CD14-positive monocyte (primary cell): ENCODE data around the gene USB1. TPM values are rescaled to one million over a fixed set of nuclear protein-coding genes. Genes with fewer than 3 reads are reported as not detected.

Experiments used
- DNase-seq, 3 donors: peaks; one replicate each; pipeline ENCODE4 v3.0.0-alpha.2; 2011 to 2022
- H2AFZ ChIP-seq: 2 replicates; pipeline ENCODE4 v1.6.0; 2012; ENCODE audit warnings: mild to moderate bottlenecking, low read depth, low read length, inconsistent platforms; ENCODE audit not compliant: insufficient read depth, poor library complexity, severe bottlenecking
- H3K27ac ChIP-seq, 2 donors: 1 replicate in 1 of 2; 2 replicates in 1 of 2; pipeline ENCODE4 v1.5.1; 2012 to 2013; ENCODE audit warnings: low read length in 2 of 2, control low read depth in 1 of 2, inconsistent platforms in 1 of 2, low read depth in 1 of 2, mild to moderate bottlenecking in 1 of 2
- H3K27me3 ChIP-seq, 2 donors: one replicate each; pipeline versions ENCODE4 v1.6.0 to v1.6.1; 2011 to 2013; ENCODE audit warnings: low read length in 2 of 2; ENCODE audit not compliant: control insufficient read depth in 2 of 2, insufficient read depth in 2 of 2
- H3K36me3 ChIP-seq, 2 donors: replicated peaks in 1 of 2; 1 replicate in 1 of 2; 2 replicates in 1 of 2; pipeline versions ENCODE4 v1.5.1 to v1.6.1; 2012 to 2013; ENCODE audit warnings: low read length in 2 of 2, control low read depth in 1 of 2, inconsistent platforms in 1 of 2, mild to moderate bottlenecking in 1 of 2; ENCODE audit not compliant: insufficient read depth in 2 of 2, control insufficient read depth in 1 of 2
- H3K4me1 ChIP-seq, 2 donors: 1 replicate in 1 of 2; 2 replicates in 1 of 2; pipeline versions ENCODE4 v1.5.1 to v1.6.1; 2012 to 2013; ENCODE audit warnings: low read length in 2 of 2, control low read depth in 1 of 2, inconsistent platforms in 1 of 2, mild to moderate bottlenecking in 1 of 2, moderate library complexity in 1 of 2; ENCODE audit not compliant: insufficient read depth in 2 of 2, control insufficient read depth in 1 of 2
- H3K4me2 ChIP-seq: replicated peaks from 2 replicates; pipeline ENCODE3; 2012; ENCODE audit warnings: low read length, moderate library complexity, mild to moderate bottlenecking; ENCODE audit not compliant: poor library complexity, severe bottlenecking; ENCODE audit errors: extremely low read depth
- H3K4me3 ChIP-seq, 3 experiments: fragments of 200-600 bp in 1 of 3; sonication (generic) in 1 of 3; replicated peaks in 1 of 3; 1 replicate in 2 of 3; 2 replicates in 1 of 3; pipeline ENCODE4 v1.5.1; 2011 to 2013; ENCODE audit warnings: low read length in 3 of 3, mild to moderate bottlenecking in 3 of 3, control low read depth in 2 of 3, low read depth in 2 of 3, inconsistent platforms in 1 of 3, moderate library complexity in 1 of 3
- H3K79me2 ChIP-seq: 2 replicates; pipeline ENCODE4 v1.6.0; 2012; ENCODE audit warnings: mild to moderate bottlenecking, control low read depth, inconsistent platforms, low read length, moderate library complexity; ENCODE audit not compliant: insufficient read depth
- H3K9ac ChIP-seq: 2 replicates; pipeline ENCODE4 v1.6.0; 2017; ENCODE audit warnings: low read length, mild to moderate bottlenecking; ENCODE audit not compliant: insufficient read depth, poor library complexity, severe bottlenecking
- H3K9me3 ChIP-seq, 2 donors: replicated peaks in 1 of 2; 1 replicate in 1 of 2; 2 replicates in 1 of 2; pipeline versions ENCODE4 v1.5.1 to v1.6.1; 2012 to 2013; ENCODE audit warnings: low read length in 2 of 2, control low read depth in 1 of 2; ENCODE audit not compliant: control insufficient read depth in 1 of 2, insufficient read depth in 1 of 2
- H4K20me1 ChIP-seq: 2 replicates; pipeline ENCODE4 v1.6.0; 2012; ENCODE audit warnings: mild to moderate bottlenecking, low read length, control low read depth, moderate library complexity; ENCODE audit not compliant: insufficient read depth
- H3K27ac Mint-ChIP-seq, 7 donors: one replicate each; pipeline ENCODE4 v1.8.0; 2020; ENCODE audit warnings: mild to moderate bottlenecking in 7 of 7, mixed read lengths in 7 of 7, moderate library complexity in 6 of 7, inconsistent platforms in 2 of 7
- H3K27me3 Mint-ChIP-seq, 3 donors: one replicate each; pipeline ENCODE4 v1.8.0; 2021 to 2022; ENCODE audit warnings: low read depth in 3 of 3, mild to moderate bottlenecking in 3 of 3, mixed read lengths in 3 of 3, moderate library complexity in 3 of 3, inconsistent platforms in 1 of 3
- H3K36me3 Mint-ChIP-seq, 2 donors: one replicate each; pipeline ENCODE4 v1.8.0; 2020; ENCODE audit warnings: mixed read lengths in 2 of 2, inconsistent platforms in 1 of 2, mild to moderate bottlenecking in 1 of 2
- H3K4me1 Mint-ChIP-seq: one replicate; pipeline ENCODE4 v1.8.0; 2020; ENCODE audit warnings: mild to moderate bottlenecking, mixed read lengths
- H3K4me3 Mint-ChIP-seq, 2 donors: one replicate each; pipeline ENCODE4 v1.8.0; 2020; ENCODE audit warnings: mild to moderate bottlenecking in 2 of 2, mixed read lengths in 2 of 2, moderate library complexity in 1 of 2
- H3K9me3 Mint-ChIP-seq, 7 donors: one replicate each; pipeline ENCODE4 v1.8.0; 2020 to 2022; ENCODE audit warnings: mixed read lengths in 7 of 7, mild to moderate bottlenecking in 6 of 7, moderate library complexity in 6 of 7, inconsistent platforms in 2 of 7
- CTCF ChIP-seq: fragments of 200-600 bp; IDR thresholded peaks from one replicate; pipeline ENCODE4 v1.8.0; 2022; ENCODE audit warnings: antibody characterized with exemption, mild to moderate bottlenecking
- WGBS: methylation state at CpG from one replicate; pipeline ENCODE4 v1.1.5; 2013; ENCODE audit warnings: missing lambda C conversion rate; ENCODE audit not compliant: insufficient coverage; 5-methylcytosine and 5-hydroxymethylcytosine counted together
- intact Hi-C, 2 donors: fragments of 100-400 bp; cut with micrococcal nuclease; formaldehyde crosslinking; loops; one replicate each; pipeline versions ENCODE4 v1.15.0 to v1.15.1; 2023
- polyA plus RNA-seq, 3 donors: library from polyadenylated mRNA; depleted of rRNA in 1 of 3; unstranded in 2 of 3; stranded (reverse) in 1 of 3; fragments of 300-500 nt in 2 of 3; fragments of >200 nt in 1 of 3; fragmentation: Illumina TruSeq in 2 of 3; gene quantifications; 1 replicate in 2 of 3; 2 replicates in 1 of 3; pipeline ENCODE4 v1.2.3, GENCODE V29; 2012 to 2021

The USB1 gene
- polyA plus RNA-seq, 3 donors = 25.7 to 55.7 (median 44.4) TPM

GRCh38 chr16:58053682-58054005 lies 52.4 kb downstream of the USB1 start:
- H3K9me3 ChIP-seq = no peaks in the 10 kb centered on the region
- intact Hi-C loops = no loop called here
- H3K36me3 ChIP-seq = no peaks in the 10 kb centered on the region
- Mint-ChIP-seq H3K4me1 (no peaks in the 10 kb centered on the region), H3K4me3 (no peak overlapping the region), H3K36me3 (no peaks in the 10 kb centered on the region), H3K27ac (no peak overlapping the region), H3K9me3 (peaks cover 0 to 5% (median 0%) of the 10 kb centered on the region in 7 donors), H3K27me3 (peaks cover 3 to 4% (median 4%) of the 10 kb centered on the region in 3 donors)
- no peak overlapping the region for H3K27ac ChIP-seq
- no peak overlapping the region for H3K4me2 ChIP-seq
- H3K79me2 ChIP-seq = no peaks in the 10 kb centered on the region
- no peak for TF ChIP-seq CTCF
- no peak overlapping the region for H2AFZ ChIP-seq
- no peak overlapping the region for H3K9ac ChIP-seq
- DNase-seq = no peak
- H3K4me3 ChIP-seq = no peak overlapping the region
- no peaks in the 10 kb centered on the region for H3K4me1 ChIP-seq
- H4K20me1 ChIP-seq = no peaks in the 10 kb centered on the region
- WGBS = no CpG with 5 or more reads among the region's 5 CpGs
- H3K27me3 ChIP-seq = no peaks in the 10 kb centered on the region

GRCh38 chr16:58054289-58054688 lies 53.1 kb downstream of the USB1 start:
- no peak overlapping the region for H3K9ac ChIP-seq
- no peaks in the 10 kb centered on the region for H3K36me3 ChIP-seq
- Mint-ChIP-seq H3K36me3 (no peaks in the 10 kb centered on the region), H3K27me3 (peaks cover 2 to 4% (median 3%) of the 10 kb centered on the region in 3 donors), H3K27ac (no peak overlapping the region), H3K4me1 (no peaks in the 10 kb centered on the region), H3K9me3 (peaks cover 0 to 5% (median 0%) of the 10 kb centered on the region in 7 donors), H3K4me3 (peak overlapping the region in 1 of 2 donors; percentile 60)
- H4K20me1 ChIP-seq = no peaks in the 10 kb centered on the region
- no peaks in the 10 kb centered on the region for H3K9me3 ChIP-seq
- TF ChIP-seq CTCF = no peak
- no peaks in the 10 kb centered on the region for H3K79me2 ChIP-seq
- no peak for DNase-seq
- H3K4me3 ChIP-seq = no peak overlapping the region
- no peaks in the 10 kb centered on the region for H3K4me1 ChIP-seq
- no peak overlapping the region for H2AFZ ChIP-seq
- no peak overlapping the region for H3K27ac ChIP-seq
- no peak overlapping the region for H3K4me2 ChIP-seq
- H3K27me3 ChIP-seq = no peaks in the 10 kb centered on the region
- intact Hi-C loops = no loop called here
- 100% methylated on average over 1 of the region's 10 CpGs for WGBS
